ENCODE results near the gene MORF4L1. TPM values are rescaled to one million over a fixed set of nuclear protein-coding genes. Genes with fewer than 3 reads are reported as not detected.

MORF4L1 gene
- total and polyA plus RNA-seq, 10 of the 15 experiments (the other 5 are each of a cell fraction or from before 2014, with no cell fraction given) = 113 to 636 (median 229) TPM

GRCh38 chr15:78944669-78945407, 72.1 kb downstream of the MORF4L1 start, which contains the start of gene CTSH:
Gene CTSH (minus strand): TSS chr15:78945046. CDS start chr15:78944981, 65 bp downstream.
- ChIA-PET CTCF (interaction anchor here (0.7 to 2.5 kb wide), 5 partner anchors 9 to 94 kb away, joined by 3 to 43 read pairs (median 3); no protein-coding TSS in a partner anchor), POLR2A (interaction anchor here (0.7 to 3.2 kb wide), 9 partner anchors 9 to 897 kb away, joined by 3 to 40 read pairs (median 5); partner anchors contain the start of gene MORF4L1), SMC1A (ENCODE audit: uncharacterized antibody, unreplicated experiment) (interaction anchor here (2.2 to 6.6 kb wide), 3 partner anchors 33 to 62 kb away, joined by 7 to 79 read pairs (median 17); no protein-coding TSS in a partner anchor), RAD21 (ENCODE audit: unreplicated experiment) (interaction anchor here (0.6 to 2.8 kb wide), 7 partner anchors 8 to 72 kb away, joined by 3 to 53 read pairs (median 7); partner anchors contain the start of gene MORF4L1)
- in situ Hi-C loops (cut with MboI) (no loop called here), intact Hi-C loops (cut with micrococcal nuclease; ENCODE audit: unreplicated experiment) (loop anchor here (1.0 to 2.0 kb wide), 2 partner anchors 59 to 72 kb away; partner anchors contain the start of gene MORF4L1)
- no peaks in the 10 kb centered on the region for H3K36me3 ChIP-seq (ENCODE audit: control insufficient read depth in 2 of 2, insufficient read depth in 2 of 2, low read length in 1 of 2)
- peak within 1 kb of the TSS; percentile 84 for H2AFZ ChIP-seq (ENCODE audit: control insufficient read depth, low read depth, low read length)
- peak within 1 kb of the TSS; percentile 93 for H3K4me2 ChIP-seq (ENCODE audit: control insufficient read depth, insufficient read depth)
- peaks cover 48% of the 10 kb centered on the region for H3K79me2 ChIP-seq (ENCODE audit: control insufficient read depth, insufficient read depth, low read length)
- H3K9ac ChIP-seq (ENCODE audit: control insufficient read depth, insufficient read depth, low read length) = peak within 1 kb of the TSS; percentile 95
- FAIRE-seq = no peak
- ATAC-seq = peak; percentile 84
- DNase-seq (ENCODE audit: low read depth, low spot score) = no peak
- H3K4me1 ChIP-seq (ENCODE audit: control insufficient read depth, insufficient read depth, low read length) = peaks cover 4% of the 10 kb centered on the region; the same call in 1 of the 2 replicates
- no TSS peak for BruUV-seq (replicated peaks)
- WGBS (ENCODE audit: insufficient coverage, insufficient replicate concordance, low lambda C conversion rate, missing lambda C conversion rate) = 2% methylated on average over 42 of the region's 71 CpGs
- H3K27me3 ChIP-seq (replicated peaks in 1 of 2; ENCODE audit: control insufficient read depth in 2 of 2, insufficient read depth in 2 of 2, low read length in 1 of 2) = no peaks in the 10 kb centered on the region; a peak in 1 of 4 replicates
- H3K9me3 ChIP-seq (replicated peaks; ENCODE audit: control insufficient read depth, insufficient read depth, low read length) = no peaks in the 10 kb centered on the region
- no peaks in the 10 kb centered on the region for H4K20me1 ChIP-seq (ENCODE audit: control insufficient read depth, insufficient read depth)
- peak within 1 kb of the TSS; percentile 96 for H3K27ac ChIP-seq (ENCODE audit: control insufficient read depth, insufficient read depth)
- peak within 1 kb of the TSS; percentile 96 for H3K4me3 ChIP-seq
- TF ChIP-seq IKZF2 (IDR thresholded peaks at IDR 0.05) = peak in 1 of 2 experiments; percentile 10; a peak in 1 of 4 replicates
- no peak for TF ChIP-seq CBX3 (IDR thresholded peaks at IDR 0.05; ENCODE audit: borderline replicate concordance, low read depth)
- no peak for TF ChIP-seq BCL11A (IDR thresholded peaks at IDR 0.05; ENCODE audit: low read depth, low read length)
- TF ChIP-seq ATF2 (IDR thresholded peaks at IDR 0.05; ENCODE audit: low read length) = no peak
- peak; percentile 13; the same call in 1 of the 2 replicates for TF ChIP-seq HDGF (IDR thresholded peaks at IDR 0.05)
- peak; percentile 34; the same call in 1 of the 2 replicates for TF ChIP-seq PAX5 (IDR thresholded peaks at IDR 0.05; ENCODE audit: borderline replicate concordance, low read depth, low read length)
- no peak for TF ChIP-seq EP300 (IDR thresholded peaks at IDR 0.05; ENCODE audit: borderline replicate concordance in 1 of 2, control insufficient read depth in 1 of 2, low read depth in 2 of 2, low read length in 2 of 2)
- peak; percentile 43; the same call in 1 of the 2 replicates for TF ChIP-seq LARP7 (IDR thresholded peaks at IDR 0.05)
- no peak for TF ChIP-seq FOXK2 (IDR thresholded peaks at IDR 0.05)
- TF ChIP-seq E2F8 (IDR thresholded peaks at IDR 0.05; ENCODE audit: low read depth, partially characterized antibody) = no peak
- TF ChIP-seq SUZ12 (IDR thresholded peaks at IDR 0.05; ENCODE audit: unreplicated experiment) = no peak
- peak; percentile 30; the same call in 1 of the 2 replicates for TF ChIP-seq SIN3A (IDR thresholded peaks at IDR 0.05; ENCODE audit: low read depth, low read length)
- TF ChIP-seq ZBTB4 (CRISPR knock-in tag; IDR thresholded peaks at IDR 0.05) = no peak
- no peak for TF ChIP-seq ATF3 (IDR thresholded peaks at IDR 0.05; ENCODE audit: borderline replicate concordance, extremely low read depth, low read depth, low read length)
- TF ChIP-seq SP1 (IDR thresholded peaks at IDR 0.05; ENCODE audit: low read depth, low read length) = no peak

All from GM12878 (cell line).